Measurements from ENCODE around the gene SORT1.

DNA sequence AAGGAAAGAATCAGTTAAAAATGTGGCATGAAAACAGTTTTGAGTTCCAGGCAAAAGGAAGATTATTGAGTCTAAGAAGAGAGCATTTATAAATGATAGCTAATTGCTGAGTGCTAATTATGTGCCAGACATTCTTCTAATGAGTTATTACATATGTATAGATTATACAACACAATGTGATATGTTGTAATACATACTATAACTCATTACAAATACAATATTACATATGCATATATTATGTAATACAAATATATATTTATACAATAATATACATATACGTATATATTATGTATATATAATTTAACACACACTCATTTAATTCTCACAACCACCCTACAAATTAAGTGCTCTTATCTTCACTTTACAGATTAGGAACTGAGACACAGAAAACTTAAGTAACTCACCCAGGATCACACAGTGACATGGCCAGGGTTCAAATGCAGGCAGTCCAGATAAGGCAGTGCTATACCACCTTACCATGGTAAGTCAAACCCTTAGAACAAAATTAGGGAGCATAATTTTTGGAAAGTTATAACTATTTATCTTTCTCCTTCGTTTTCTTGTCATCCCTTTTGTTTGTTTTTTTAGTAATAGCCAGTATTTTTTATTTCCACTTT is 4.0 kb downstream of the SORT1 start:
- TF ChIP-seq POLR2A (IDR thresholded peaks at IDR 0.05): no peak
- TF ChIP-seq, protein P1, sequence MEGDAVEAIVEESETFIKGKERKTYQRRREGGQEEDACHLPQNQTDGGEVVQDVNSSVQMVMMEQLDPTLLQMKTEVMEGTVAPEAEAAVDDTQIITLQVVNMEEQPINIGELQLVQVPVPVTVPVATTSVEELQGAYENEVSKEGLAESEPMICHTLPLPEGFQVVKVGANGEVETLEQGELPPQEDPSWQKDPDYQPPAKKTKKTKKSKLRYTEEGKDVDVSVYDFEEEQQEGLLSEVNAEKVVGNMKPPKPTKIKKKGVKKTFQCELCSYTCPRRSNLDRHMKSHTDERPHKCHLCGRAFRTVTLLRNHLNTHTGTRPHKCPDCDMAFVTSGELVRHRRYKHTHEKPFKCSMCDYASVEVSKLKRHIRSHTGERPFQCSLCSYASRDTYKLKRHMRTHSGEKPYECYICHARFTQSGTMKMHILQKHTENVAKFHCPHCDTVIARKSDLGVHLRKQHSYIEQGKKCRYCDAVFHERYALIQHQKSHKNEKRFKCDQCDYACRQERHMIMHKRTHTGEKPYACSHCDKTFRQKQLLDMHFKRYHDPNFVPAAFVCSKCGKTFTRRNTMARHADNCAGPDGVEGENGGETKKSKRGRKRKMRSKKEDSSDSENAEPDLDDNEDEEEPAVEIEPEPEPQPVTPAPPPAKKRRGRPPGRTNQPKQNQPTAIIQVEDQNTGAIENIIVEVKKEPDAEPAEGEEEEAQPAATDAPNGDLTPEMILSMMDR (IDR thresholded peaks at IDR 0.05): no peak

Data from Peyer's patch (tissue), 4 donors.